HG03139 (cell line): ENCODE measurements around the gene ECHDC1.
"Not testable (repeated sequence)": the region's sequence is repeated elsewhere in the genome, so short reads cannot be mapped to it uniquely, and the experiment has no call there.

Experiments used
- ATAC-seq: cut with Tn5 transposase; IDR thresholded peaks from one replicate; pipeline ENCODE4 v1.9.1; 2021; ENCODE audit not compliant: unreplicated experiment

Gene ECHDC1

GRCh38 chr6:127342296-127342945 lies 988 bp downstream of the ECHDC1 start:
- no peak for ATAC-seq

GRCh38 chr6:127341471-127342202 lies 1.8 kb downstream of the ECHDC1 start:
- peak; percentile 32 for ATAC-seq

GRCh38 chr6:127340171-127340570 lies 3.2 kb downstream of the ECHDC1 start:
- ATAC-seq, result no peak

GRCh38 chr6:127338936-127339335 lies 4.5 kb downstream of the ECHDC1 start:
- ATAC-seq, result no peak

GRCh38 chr6:127332383-127332961 lies 10.9 kb downstream of the ECHDC1 start:
- no peak for ATAC-seq

GRCh38 chr6:127331256-127331655 lies 12.2 kb downstream of the ECHDC1 start:
- ATAC-seq, result not testable (repeated sequence)

GRCh38 chr6:127328043-127328609 lies 15.3 kb downstream of the ECHDC1 start:
- no peak for ATAC-seq

GRCh38 chr6:127319686-127320085 lies 23.7 kb downstream of the ECHDC1 start:
- ATAC-seq, result no peak

GRCh38 chr6:127317388-127318128 lies 25.9 kb downstream of the ECHDC1 start:
- no peak for ATAC-seq

- no peak for ATAC-seq
Observed at GRCh38 chr6:127305741-127306140, 37.7 kb downstream of the ECHDC1 start.

GRCh38 chr6:127303917-127304316 lies 39.5 kb downstream of the ECHDC1 start:
- no peak for ATAC-seq

GRCh38 chr6:127302728-127303660 lies 40.4 kb downstream of the ECHDC1 start:
- peak; percentile 64 for ATAC-seq

- no peak for ATAC-seq
Observed at GRCh38 chr6:127301199-127301700, 42.2 kb downstream of the ECHDC1 start.

GRCh38 chr6:127300411-127300810 lies 43.0 kb downstream of the ECHDC1 start:
- no peak for ATAC-seq

GRCh38 chr6:127299522-127300240 lies 43.7 kb downstream of the ECHDC1 start:
- no peak for ATAC-seq

- ATAC-seq, result no peak
Observed at GRCh38 chr6:127298475-127298874, 44.9 kb downstream of the ECHDC1 start.

- ATAC-seq, result no peak
Observed at GRCh38 chr6:127297502-127298070, 45.8 kb downstream of the ECHDC1 start.

GRCh38 chr6:127291495-127291894 lies 51.9 kb downstream of the ECHDC1 start:
- peak; percentile 65 for ATAC-seq
